ENCODE data around the gene MKS1. TPM values are rescaled to one million over a fixed set of nuclear protein-coding genes. Genes with fewer than 3 reads are reported as not detected.

The MKS1 gene
- total and polyA plus RNA-seq, 11 donors, result 3.3 to 15.1 (median 6.4) TPM

- H3K4me3 ChIP-seq, result no peak overlapping the region
- no peak overlapping the region for H3K27ac ChIP-seq
- TF ChIP-seq POLR2A (IDR thresholded peaks at IDR 0.05), result no peak
- TF ChIP-seq, protein P1, sequence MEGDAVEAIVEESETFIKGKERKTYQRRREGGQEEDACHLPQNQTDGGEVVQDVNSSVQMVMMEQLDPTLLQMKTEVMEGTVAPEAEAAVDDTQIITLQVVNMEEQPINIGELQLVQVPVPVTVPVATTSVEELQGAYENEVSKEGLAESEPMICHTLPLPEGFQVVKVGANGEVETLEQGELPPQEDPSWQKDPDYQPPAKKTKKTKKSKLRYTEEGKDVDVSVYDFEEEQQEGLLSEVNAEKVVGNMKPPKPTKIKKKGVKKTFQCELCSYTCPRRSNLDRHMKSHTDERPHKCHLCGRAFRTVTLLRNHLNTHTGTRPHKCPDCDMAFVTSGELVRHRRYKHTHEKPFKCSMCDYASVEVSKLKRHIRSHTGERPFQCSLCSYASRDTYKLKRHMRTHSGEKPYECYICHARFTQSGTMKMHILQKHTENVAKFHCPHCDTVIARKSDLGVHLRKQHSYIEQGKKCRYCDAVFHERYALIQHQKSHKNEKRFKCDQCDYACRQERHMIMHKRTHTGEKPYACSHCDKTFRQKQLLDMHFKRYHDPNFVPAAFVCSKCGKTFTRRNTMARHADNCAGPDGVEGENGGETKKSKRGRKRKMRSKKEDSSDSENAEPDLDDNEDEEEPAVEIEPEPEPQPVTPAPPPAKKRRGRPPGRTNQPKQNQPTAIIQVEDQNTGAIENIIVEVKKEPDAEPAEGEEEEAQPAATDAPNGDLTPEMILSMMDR (IDR thresholded peaks at IDR 0.05), result no peak
- peaks cover 0 to 67% (median 19%) of the 10 kb centered on the region in 9 donors for H3K27me3 ChIP-seq
- peak in 1 of 5 donors; percentile 4 for DNase-seq
- no peak for ATAC-seq
- no peaks in the 10 kb centered on the region for H3K4me1 ChIP-seq
- intact Hi-C loops (cut with DNase I), result no loop called here
- no peaks in the 10 kb centered on the region for H3K9me3 ChIP-seq
- no peaks in the 10 kb centered on the region for H3K36me3 ChIP-seq
- 91 to 95% (median 92%) methylated on average over 7 of the region's 7 CpGs for WGBS, 4 donors
Observed at GRCh38 chr17:58265902-58266875, 47.1 kb upstream of the MKS1 start.

GRCh38 chr17:58265271-58265670 is 46.2 kb upstream of the MKS1 start:
- no peak for ATAC-seq
- Histone ChIP-seq H3K9me3 (no peaks in the 10 kb centered on the region), H3K36me3 (no peaks in the 10 kb centered on the region), H3K27me3 (peaks cover 0 to 76% (median 19%) of the 10 kb centered on the region in 9 donors), H3K4me1 (no peaks in the 10 kb centered on the region), H3K4me3 (no peak overlapping the region), H3K27ac (no peak overlapping the region)
- DNase-seq, result no peak
- 79 to 80% (median 79%) methylated on average over 4 of the region's 4 CpGs for WGBS, 4 donors
- intact Hi-C loops (cut with DNase I), result no loop called here
- TF ChIP-seq, protein P1 (IDR thresholded peaks at IDR 0.05), result no peak
- TF ChIP-seq POLR2A (IDR thresholded peaks at IDR 0.05), result no peak

DNA sequence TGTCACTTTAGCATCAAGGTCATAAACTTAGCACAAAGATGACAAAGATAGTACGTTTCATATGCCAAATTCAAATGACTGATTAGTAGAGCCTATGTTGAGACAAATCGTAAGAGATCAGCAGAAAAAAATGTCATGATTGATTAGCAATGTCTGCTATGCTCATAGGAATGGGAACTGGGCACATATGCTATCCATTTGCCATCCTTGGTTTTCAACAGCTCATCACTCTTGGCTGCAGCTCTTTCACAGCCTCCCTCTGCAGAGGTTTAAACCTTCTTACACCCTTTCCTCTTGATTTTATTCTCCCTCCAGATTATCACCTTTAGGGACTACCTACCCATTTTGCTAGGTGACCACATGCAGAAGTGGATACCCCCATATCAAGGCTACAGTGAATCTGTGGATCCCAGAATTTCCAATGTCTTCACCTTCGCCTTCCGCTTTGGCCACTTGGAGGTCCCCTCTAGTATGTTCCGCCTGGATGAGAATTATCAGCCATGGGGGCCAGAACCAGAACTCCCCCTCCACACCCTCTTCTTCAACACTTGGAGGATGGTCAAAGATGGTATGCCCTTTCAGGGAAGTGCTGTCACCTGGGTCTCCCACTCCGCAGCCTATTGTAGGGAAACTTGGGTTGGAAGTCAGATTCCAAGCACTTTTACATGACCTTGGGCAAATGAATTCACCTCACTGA is 45.5 kb upstream of the MKS1 start:
- WGBS, 4 donors, result 76 to 81% (median 80%) methylated on average over 6 of the region's 6 CpGs
- TF ChIP-seq, protein P1 (IDR thresholded peaks at IDR 0.05), result no peak
- no peak for TF ChIP-seq POLR2A (IDR thresholded peaks at IDR 0.05)
- no peak overlapping the region for H3K4me3 ChIP-seq
- no peaks in the 10 kb centered on the region for H3K36me3 ChIP-seq
- intact Hi-C loops (cut with DNase I), result no loop called here
- peaks cover 0 to 83% (median 19%) of the 10 kb centered on the region in 9 donors for H3K27me3 ChIP-seq
- H3K27ac ChIP-seq, result no peak overlapping the region
- ATAC-seq (no peak), DNase-seq (no peak)
- H3K9me3 ChIP-seq, result no peaks in the 10 kb centered on the region
- no peaks in the 10 kb centered on the region for H3K4me1 ChIP-seq

- Histone ChIP-seq H3K9me3 (no peaks in the 10 kb centered on the region), H3K27ac (no peak overlapping the region), H3K27me3 (peaks cover 0 to 84% (median 17%) of the 10 kb centered on the region in 9 donors), H3K36me3 (no peaks in the 10 kb centered on the region), H3K4me1 (no peaks in the 10 kb centered on the region), H3K4me3 (no peak overlapping the region)
- intact Hi-C loops (cut with DNase I), result no loop called here
- 75 to 83% (median 77%) methylated on average over 1 of the region's 1 CpG for WGBS, 4 donors
- TF ChIP-seq, protein P1 (IDR thresholded peaks at IDR 0.05), result no peak
- TF ChIP-seq POLR2A (IDR thresholded peaks at IDR 0.05), result no peak
- no peak for DNase-seq
- no peak for ATAC-seq
Observed at GRCh38 chr17:58263773-58264172, 44.7 kb upstream of the MKS1 start.
